GM12878 (cell line): ENCODE measurements around the gene OLIG3. TPM values are rescaled to one million over a fixed set of nuclear protein-coding genes. Genes with fewer than 3 reads are reported as not detected.

Source experiments
- BRCA1 ChIP-seq: IDR thresholded peaks from 2 replicates; pipeline ENCODE4 v1.6.1; 2011; ENCODE audit warnings: low read depth, low read length, improper control_type of control experiment
- EED ChIP-seq: sonication (generic); IDR thresholded peaks from 2 replicates; pipeline ENCODE4 v1.6.1; 2016; ENCODE audit warnings: antibody characterized with exemption, low read depth
- GATAD2B ChIP-seq: fragments of 450-650 bp; conservative IDR thresholded peaks from 2 replicates; pipeline ENCODE4 v1.6.1; 2017; ENCODE audit warnings: low read depth, mild to moderate bottlenecking, moderate library complexity
- NBN ChIP-seq: fragments of 450-650 bp; IDR thresholded peaks from 2 replicates; pipeline ENCODE4 v1.6.1; 2016
- PML ChIP-seq: IDR thresholded peaks from 2 replicates; pipeline ENCODE4 v1.6.1; 2012; ENCODE audit warnings: low read length, inconsistent platforms
- RBBP5 ChIP-seq: fragments of 200-600 bp; sonication (generic); conservative IDR thresholded peaks from 2 replicates; pipeline ENCODE4 v1.6.1; 2016
- TCF12 ChIP-seq: IDR thresholded peaks from 2 replicates; pipeline ENCODE4 v1.6.1; 2011; ENCODE audit warnings: low read depth, mild to moderate bottlenecking, low read length
- ZNF24 ChIP-seq: fragments of 450-650 bp; IDR thresholded peaks from 2 replicates; pipeline ENCODE4 v1.6.1; 2017; ENCODE audit warnings: antibody characterized with exemption, mild to moderate bottlenecking
- polyA plus RNA-seq, 11 experiments: library from polyadenylated mRNA; depleted of rRNA in 4 of 11; unstranded in 6 of 11; stranded (reverse) in 5 of 11; fragments of >200 nt; fragmentation: Nextera tagmentation in 4 of 11; fragmentation: Illumina TruSeq in 1 of 11; extraction: Ambion mirVana in 4 of 11; extraction: Trizol in 1 of 11; gene quantifications; 1 replicate in 1 of 11; 2 replicates in 10 of 11; pipeline versions ENCODE4 v1.2.1 to v1.2.3, GENCODE V29; 2011 to 2016; ENCODE audit warnings: inconsistent platforms in 2 of 11, missing spikeins in 2 of 11, low read depth in 1 of 11
- total RNA-seq, 4 experiments: library from RNA; depleted of rRNA in 3 of 4; stranded (reverse); fragments of >200 nt in 3 of 4; fragmentation: Illumina TruSeq in 1 of 4; extraction: Trizol in 1 of 4; gene quantifications; 2 replicates each; pipeline versions ENCODE4 v1.2.1 to v1.2.3, GENCODE V29; 2013 to 2021
- TF ChIP-seq, protein P1 (sequence below): fragments of 450-650 bp; IDR thresholded peaks from 2 replicates; pipeline ENCODE4 v1.6.1; 2017; ENCODE audit warnings: borderline replicate concordance
- TF ChIP-seq, protein P2 (sequence below), 3 experiments: IDR thresholded peaks in 2 of 3; conservative IDR thresholded peaks in 1 of 3; 2 replicates each; pipeline ENCODE4 v1.5.1; 2011; ENCODE audit warnings: low read depth in 3 of 3, low read length in 3 of 3, mild to moderate bottlenecking in 3 of 3, control low read depth in 2 of 3, moderate library complexity in 2 of 3, inconsistent platforms in 1 of 3, mixed read lengths in 1 of 3; ENCODE audit not compliant: control insufficient read depth in 2 of 3, insufficient read depth in 1 of 3; ENCODE audit errors: extremely low read depth in 1 of 3
- TF ChIP-seq, protein P3 (sequence below): IDR thresholded peaks from 2 replicates; pipeline ENCODE4 v1.6.1; 2012; ENCODE audit warnings: low read depth, low read length, improper control_type of control experiment

Gene OLIG3
- total and polyA plus RNA-seq, 10 of the 15 experiments (the other 5 are each of a cell fraction or from before 2014, with no cell fraction given): not detected

DNA sequence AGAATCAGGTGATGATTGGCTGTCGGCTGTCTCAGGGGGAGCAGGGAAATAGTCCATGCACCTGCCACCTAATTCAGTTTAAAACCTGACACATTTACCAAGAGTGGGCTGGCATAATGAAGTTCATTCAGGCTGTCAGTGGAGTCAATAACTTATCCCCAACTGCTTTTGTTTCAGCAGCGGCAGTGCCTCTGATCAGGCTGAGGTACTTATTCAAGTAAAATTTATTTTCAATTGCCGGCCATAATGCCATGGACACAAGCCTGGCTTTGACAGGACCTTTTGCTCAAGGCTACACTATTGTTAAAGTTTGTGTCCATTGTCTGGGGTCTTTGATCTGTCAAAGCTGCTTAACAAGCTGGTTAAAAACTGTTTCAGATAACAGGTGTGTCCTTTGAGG is 20.6 kb downstream of the OLIG3 start (continued):
- TF ChIP-seq, protein P1, sequence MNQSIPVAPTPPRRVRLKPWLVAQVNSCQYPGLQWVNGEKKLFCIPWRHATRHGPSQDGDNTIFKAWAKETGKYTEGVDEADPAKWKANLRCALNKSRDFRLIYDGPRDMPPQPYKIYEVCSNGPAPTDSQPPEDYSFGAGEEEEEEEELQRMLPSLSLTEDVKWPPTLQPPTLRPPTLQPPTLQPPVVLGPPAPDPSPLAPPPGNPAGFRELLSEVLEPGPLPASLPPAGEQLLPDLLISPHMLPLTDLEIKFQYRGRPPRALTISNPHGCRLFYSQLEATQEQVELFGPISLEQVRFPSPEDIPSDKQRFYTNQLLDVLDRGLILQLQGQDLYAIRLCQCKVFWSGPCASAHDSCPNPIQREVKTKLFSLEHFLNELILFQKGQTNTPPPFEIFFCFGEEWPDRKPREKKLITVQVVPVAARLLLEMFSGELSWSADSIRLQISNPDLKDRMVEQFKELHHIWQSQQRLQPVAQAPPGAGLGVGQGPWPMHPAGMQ: no peak
- TF ChIP-seq, protein P2, sequence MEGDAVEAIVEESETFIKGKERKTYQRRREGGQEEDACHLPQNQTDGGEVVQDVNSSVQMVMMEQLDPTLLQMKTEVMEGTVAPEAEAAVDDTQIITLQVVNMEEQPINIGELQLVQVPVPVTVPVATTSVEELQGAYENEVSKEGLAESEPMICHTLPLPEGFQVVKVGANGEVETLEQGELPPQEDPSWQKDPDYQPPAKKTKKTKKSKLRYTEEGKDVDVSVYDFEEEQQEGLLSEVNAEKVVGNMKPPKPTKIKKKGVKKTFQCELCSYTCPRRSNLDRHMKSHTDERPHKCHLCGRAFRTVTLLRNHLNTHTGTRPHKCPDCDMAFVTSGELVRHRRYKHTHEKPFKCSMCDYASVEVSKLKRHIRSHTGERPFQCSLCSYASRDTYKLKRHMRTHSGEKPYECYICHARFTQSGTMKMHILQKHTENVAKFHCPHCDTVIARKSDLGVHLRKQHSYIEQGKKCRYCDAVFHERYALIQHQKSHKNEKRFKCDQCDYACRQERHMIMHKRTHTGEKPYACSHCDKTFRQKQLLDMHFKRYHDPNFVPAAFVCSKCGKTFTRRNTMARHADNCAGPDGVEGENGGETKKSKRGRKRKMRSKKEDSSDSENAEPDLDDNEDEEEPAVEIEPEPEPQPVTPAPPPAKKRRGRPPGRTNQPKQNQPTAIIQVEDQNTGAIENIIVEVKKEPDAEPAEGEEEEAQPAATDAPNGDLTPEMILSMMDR (IDR thresholded peaks at IDR 0.05 in 2 of 3, conservative IDR thresholded peaks at IDR 0.05 in 1 of 3; ENCODE audit: control insufficient read depth in 2 of 3, extremely low read depth in 1 of 3, insufficient read depth in 1 of 3, low read depth in 3 of 3, low read length in 3 of 3): no peak
- no peak for TF ChIP-seq TCF12
- TF ChIP-seq EED: no peak
- no peak for TF ChIP-seq PML
- TF ChIP-seq GATAD2B: no peak
- no peak for TF ChIP-seq BRCA1
- TF ChIP-seq ZNF24: no peak
- TF ChIP-seq RBBP5: no peak
- no peak for TF ChIP-seq NBN
- TF ChIP-seq, protein P3, sequence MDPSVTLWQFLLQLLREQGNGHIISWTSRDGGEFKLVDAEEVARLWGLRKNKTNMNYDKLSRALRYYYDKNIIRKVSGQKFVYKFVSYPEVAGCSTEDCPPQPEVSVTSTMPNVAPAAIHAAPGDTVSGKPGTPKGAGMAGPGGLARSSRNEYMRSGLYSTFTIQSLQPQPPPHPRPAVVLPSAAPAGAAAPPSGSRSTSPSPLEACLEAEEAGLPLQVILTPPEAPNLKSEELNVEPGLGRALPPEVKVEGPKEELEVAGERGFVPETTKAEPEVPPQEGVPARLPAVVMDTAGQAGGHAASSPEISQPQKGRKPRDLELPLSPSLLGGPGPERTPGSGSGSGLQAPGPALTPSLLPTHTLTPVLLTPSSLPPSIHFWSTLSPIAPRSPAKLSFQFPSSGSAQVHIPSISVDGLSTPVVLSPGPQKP: no peak
